ENCODE measurements around the gene PPP3CA. TPM values are rescaled to one million over a fixed set of nuclear protein-coding genes. Genes with fewer than 3 reads are reported as not detected.

PPP3CA gene
- total RNA-seq, 2 donors from 2014 or later: 36.6 to 39.2 TPM

DNA sequence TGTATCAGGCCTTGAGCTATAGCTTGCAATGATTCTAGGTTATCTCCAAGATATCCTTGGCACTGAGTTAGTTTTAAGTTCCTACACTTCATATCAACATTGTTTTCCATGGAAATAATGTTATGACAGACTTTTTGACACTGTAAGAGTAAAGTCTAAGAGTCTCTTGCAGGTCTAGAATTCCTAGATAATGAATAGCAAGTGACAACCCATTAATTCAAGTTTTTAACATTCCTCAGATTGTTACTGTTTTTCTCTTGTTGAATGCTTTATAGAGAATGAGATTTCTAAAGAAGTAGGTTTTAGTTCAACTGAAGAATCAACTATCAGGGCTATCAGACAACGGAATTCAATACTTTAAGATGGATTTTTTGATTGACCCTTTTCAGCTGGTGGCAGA is 276.1 kb downstream of the PPP3CA start:
- no peak for TF ChIP-seq CTCF (conservative IDR thresholded peaks at IDR 0.05)
- 80 to 86% methylated on average over 1 of the region's 1 CpG for WGBS, 2 experiments (ENCODE audit: insufficient coverage in 1 of 2, insufficient read length in 1 of 2)

GRCh38 chr4:101068115-101068514 is 279.2 kb downstream of the PPP3CA start:
- Histone ChIP-seq H3K4me1 (ENCODE audit: control insufficient read depth, insufficient read depth, low read length) (peaks cover 10% of the 10 kb centered on the region), H3K9me3 (ENCODE audit: control insufficient read depth, low read length) (no peaks in the 10 kb centered on the region), H3K27me3 (ENCODE audit: control insufficient read depth, insufficient read depth, low read length, poor library complexity, severe bottlenecking) (no peaks in the 10 kb centered on the region), H3K36me3 (ENCODE audit: control insufficient read depth, insufficient read depth, low read length) (no peaks in the 10 kb centered on the region), H3K4me3 (ENCODE audit: low read length) (no peak overlapping the region), H3K9ac (ENCODE audit: extremely low read depth, low read length, poor library complexity, severe bottlenecking) (no peak overlapping the region), H3K27ac (ENCODE audit: low read depth, low read length) (no peak overlapping the region)
- TF ChIP-seq CTCF (conservative IDR thresholded peaks at IDR 0.05): no peak
- no peak for DNase-seq
- no peak overlapping the region for H3K4me3 Mint-ChIP-seq
- no peaks in the 10 kb centered on the region for H3K27me3 Mint-ChIP-seq (ENCODE audit: insufficient read depth)
- no peaks in the 10 kb centered on the region for H3K9me3 Mint-ChIP-seq
- no peak overlapping the region for H3K27ac Mint-ChIP-seq
- 93 to 100% methylated on average over 2 to 3 of the region's 3 CpGs for WGBS, 2 experiments (ENCODE audit: insufficient coverage in 1 of 2, insufficient read length in 1 of 2)
- no peaks in the 10 kb centered on the region for H3K36me3 Mint-ChIP-seq (ENCODE audit: low read depth)
- H3K4me1 Mint-ChIP-seq: peaks cover 19% of the 10 kb centered on the region

More for the DNA sequence above, 276.1 kb downstream of the PPP3CA start:
- Histone ChIP-seq H3K9me3 (ENCODE audit: control insufficient read depth, low read length) (no peaks in the 10 kb centered on the region), H3K36me3 (ENCODE audit: control insufficient read depth, insufficient read depth, low read length) (no peaks in the 10 kb centered on the region), H3K4me3 (ENCODE audit: low read length) (no peak overlapping the region), H3K9ac (ENCODE audit: extremely low read depth, low read length, poor library complexity, severe bottlenecking) (no peak overlapping the region), H3K27ac (ENCODE audit: low read depth, low read length) (no peak overlapping the region), H3K4me1 (ENCODE audit: control insufficient read depth, insufficient read depth, low read length) (peaks cover 10% of the 10 kb centered on the region), H3K27me3 (ENCODE audit: control insufficient read depth, insufficient read depth, low read length, poor library complexity, severe bottlenecking) (no peaks in the 10 kb centered on the region)
- H3K9me3 Mint-ChIP-seq: no peaks in the 10 kb centered on the region
- no peaks in the 10 kb centered on the region for H3K27me3 Mint-ChIP-seq (ENCODE audit: insufficient read depth)
- DNase-seq: no peak
- H3K27ac Mint-ChIP-seq: no peak overlapping the region
- H3K4me3 Mint-ChIP-seq: no peak overlapping the region
- no peaks in the 10 kb centered on the region for H3K36me3 Mint-ChIP-seq (ENCODE audit: low read depth)
- peaks cover 25% of the 10 kb centered on the region for H3K4me1 Mint-ChIP-seq

- Mint-ChIP-seq H3K9me3 (no peaks in the 10 kb centered on the region), H3K36me3 (ENCODE audit: low read depth) (no peaks in the 10 kb centered on the region), H3K4me3 (no peak overlapping the region), H3K4me1 (peaks cover 19% of the 10 kb centered on the region), H3K27me3 (ENCODE audit: insufficient read depth) (no peaks in the 10 kb centered on the region), H3K27ac (no peak overlapping the region)
- Histone ChIP-seq H3K27ac (ENCODE audit: low read depth, low read length) (peak overlapping the region; percentile 85), H3K9me3 (ENCODE audit: control insufficient read depth, low read length) (no peaks in the 10 kb centered on the region), H3K4me3 (ENCODE audit: low read length) (no peak overlapping the region), H3K27me3 (ENCODE audit: control insufficient read depth, insufficient read depth, low read length, poor library complexity, severe bottlenecking) (no peaks in the 10 kb centered on the region), H3K9ac (ENCODE audit: extremely low read depth, low read length, poor library complexity, severe bottlenecking) (no peak overlapping the region), H3K4me1 (ENCODE audit: control insufficient read depth, insufficient read depth, low read length) (peaks cover 10% of the 10 kb centered on the region), H3K36me3 (ENCODE audit: control insufficient read depth, insufficient read depth, low read length) (no peaks in the 10 kb centered on the region)
- 89% methylated on average over 2 of the region's 5 CpGs; no CpG with 5 or more reads in 1 of the 2 experiments for WGBS, 2 experiments (ENCODE audit: insufficient coverage in 1 of 2, insufficient read length in 1 of 2)
- DNase-seq: no peak
- no peak for TF ChIP-seq CTCF (conservative IDR thresholded peaks at IDR 0.05)
Observed at GRCh38 chr4:101067383-101067782, 279.9 kb downstream of the PPP3CA start.
